ENCODE results near the gene FAM222A.

FAM222A gene

GRCh38 chr12:109760930-109761921 is 47.6 kb downstream of the FAM222A start:
- no peak for TF ChIP-seq CTCF (conservative IDR thresholded peaks at IDR 0.05)
- H3K27ac ChIP-seq = peak overlapping the region; percentile 9; the same call in 1 of the 2 replicates

DNA sequence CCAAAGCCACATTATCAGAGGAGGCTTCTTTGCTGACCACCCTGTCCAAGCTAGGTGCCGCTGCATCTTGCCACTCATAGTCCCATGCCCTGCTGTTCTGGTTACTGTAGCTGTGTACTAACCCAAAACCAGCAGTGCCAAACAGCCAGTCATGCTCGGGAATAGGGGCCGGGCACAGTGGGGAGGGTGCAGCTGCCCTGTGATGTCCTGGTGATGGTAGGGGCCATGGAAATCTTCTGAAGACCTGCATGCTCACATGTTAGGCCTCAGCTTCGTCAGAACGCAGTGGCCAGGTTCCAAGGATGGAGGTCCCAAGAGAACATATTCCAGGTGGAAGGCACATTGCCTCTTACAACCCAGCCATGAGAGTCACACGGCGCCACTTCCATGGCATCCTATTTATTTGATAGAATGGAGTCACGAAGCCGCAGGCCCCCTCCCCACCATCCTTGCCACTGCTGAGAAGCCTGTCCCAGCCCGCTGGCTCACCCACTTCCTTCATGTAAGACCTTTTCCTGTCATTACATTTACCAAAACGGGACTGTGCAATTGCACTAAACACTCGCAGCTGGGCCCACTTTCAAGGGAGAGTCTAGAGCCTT is 48.5 kb downstream of the FAM222A start:
- H3K27ac ChIP-seq = no peak overlapping the region
- TF ChIP-seq CTCF (conservative IDR thresholded peaks at IDR 0.05) = no peak

DNA sequence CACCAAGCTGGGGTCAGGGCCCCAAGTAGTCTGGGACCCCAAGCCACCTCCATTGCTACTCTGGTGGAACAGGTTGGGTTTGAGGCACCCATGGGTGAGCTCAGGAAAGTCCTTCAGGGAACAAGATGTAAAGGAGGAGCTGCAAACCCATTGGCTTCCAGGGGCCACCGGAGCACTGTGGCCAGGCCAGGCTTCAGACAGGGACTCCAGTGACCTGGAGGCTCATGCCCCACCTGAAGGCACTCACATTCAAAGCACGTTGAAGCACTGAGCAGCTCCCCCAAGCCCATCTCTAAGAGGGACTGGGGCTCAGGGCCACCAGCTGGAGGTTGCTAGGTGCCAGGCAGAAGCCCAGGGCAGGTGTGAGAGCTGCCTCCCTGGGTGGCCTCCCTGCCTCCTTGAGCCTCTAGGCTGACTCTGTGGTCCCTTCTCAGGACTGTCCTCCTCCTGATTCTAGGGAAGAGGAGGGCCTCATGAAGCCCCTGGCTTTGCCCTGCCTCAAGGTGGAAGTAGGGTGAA is 49.1 kb downstream of the FAM222A start:
- no peak for TF ChIP-seq CTCF (conservative IDR thresholded peaks at IDR 0.05)
- H3K27ac ChIP-seq = no peak overlapping the region

DNA sequence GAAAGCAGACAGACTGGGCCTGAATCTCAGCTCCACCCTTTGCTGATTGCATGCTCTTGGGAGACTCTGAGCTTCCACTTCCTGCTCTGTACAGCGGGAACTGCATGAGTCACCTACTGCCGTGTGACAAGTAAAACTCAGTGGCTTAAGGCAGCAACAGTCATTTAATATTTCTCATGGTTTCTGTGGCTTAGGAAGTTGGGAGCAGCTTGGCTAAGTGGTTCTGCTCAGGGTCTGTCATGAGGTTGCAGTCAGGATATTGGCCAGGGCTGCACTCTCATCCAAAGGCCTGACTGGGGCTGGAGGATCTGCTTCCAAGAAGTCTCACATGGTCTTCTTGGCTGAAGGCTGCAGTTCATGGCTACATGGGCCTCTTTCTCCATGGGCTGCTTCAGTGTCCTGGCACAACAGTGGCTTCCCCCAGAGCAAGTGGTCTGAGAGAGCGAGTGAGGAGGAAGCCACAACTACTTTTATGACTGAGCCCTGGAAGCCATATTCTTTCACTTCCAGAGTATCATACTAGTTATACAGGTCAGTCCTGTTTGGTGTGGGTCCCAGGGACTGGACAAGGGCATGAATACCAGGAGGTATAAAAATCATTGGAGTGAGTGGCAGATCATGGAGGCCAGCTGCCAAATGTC is 49.7 kb downstream of the FAM222A start:
- no peak overlapping the region for H3K27ac ChIP-seq

DNA sequence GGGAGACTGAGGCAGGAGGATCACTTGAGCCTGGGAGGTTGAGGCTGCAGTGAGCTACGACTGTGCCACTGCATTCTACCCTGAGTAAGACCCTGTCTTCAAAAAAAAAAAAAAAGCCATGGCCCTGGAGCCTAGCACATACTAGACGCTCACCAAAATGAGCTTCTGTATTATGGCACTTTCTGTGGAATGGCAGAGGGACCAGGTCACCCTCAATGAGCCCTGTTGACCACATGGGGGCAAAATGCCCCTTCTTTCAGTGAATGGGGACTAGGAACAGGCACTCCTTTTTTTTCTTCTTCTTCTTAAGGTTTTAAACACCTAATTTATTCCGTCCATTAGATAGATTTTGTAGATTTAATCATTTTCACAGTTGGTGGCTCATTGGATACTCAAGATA is 50.5 kb downstream of the FAM222A start:
- no peak overlapping the region for H3K27ac ChIP-seq
- TF ChIP-seq CTCF (conservative IDR thresholded peaks at IDR 0.05) = no peak; the same call in 1 of the 2 replicates

More for the DNA sequence above, 49.7 kb downstream of the FAM222A start:
- no peak for TF ChIP-seq CTCF (conservative IDR thresholded peaks at IDR 0.05)

DNA sequence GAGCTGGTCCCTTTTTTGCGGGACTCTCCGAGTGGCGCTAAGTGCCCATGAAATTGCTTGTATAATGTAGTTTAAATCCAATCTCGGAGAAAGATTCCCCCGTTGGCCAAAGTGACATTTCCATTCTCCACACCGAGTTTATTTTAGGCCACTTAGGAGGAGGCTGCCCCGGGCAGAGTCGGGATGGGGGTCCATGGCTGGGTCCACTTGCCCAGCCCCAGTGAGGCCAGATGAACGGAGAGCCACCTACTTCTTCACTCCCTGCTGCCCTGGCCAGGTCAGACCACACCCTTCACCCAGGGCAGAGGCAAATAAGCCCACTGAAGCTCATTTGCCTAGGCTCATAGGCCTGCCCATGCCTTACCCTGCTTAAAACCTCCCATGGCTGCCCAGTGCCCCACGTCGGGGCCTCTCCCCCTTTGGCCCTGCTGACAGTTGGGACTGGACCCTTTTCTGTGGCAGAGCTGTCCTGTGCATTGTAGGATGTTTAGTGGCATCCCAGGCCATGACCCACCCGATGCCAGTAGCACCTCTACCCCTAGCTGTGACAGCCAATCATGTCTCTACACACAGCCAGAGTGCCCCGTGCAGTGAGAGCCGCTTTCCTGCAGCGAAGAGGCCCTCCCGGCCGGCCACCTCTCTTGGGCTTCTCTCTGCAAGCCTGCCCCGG is 51.3 kb downstream of the FAM222A start:
- TF ChIP-seq CTCF (conservative IDR thresholded peaks at IDR 0.05) = no peak
- H3K27ac ChIP-seq = no peak overlapping the region
